ENCODE measurements around the gene BAMBI.
"Not testable (repeated sequence)": the region's sequence is repeated elsewhere in the genome, so short reads cannot be mapped to it uniquely, and the experiment has no call there.

The BAMBI gene, protein sequence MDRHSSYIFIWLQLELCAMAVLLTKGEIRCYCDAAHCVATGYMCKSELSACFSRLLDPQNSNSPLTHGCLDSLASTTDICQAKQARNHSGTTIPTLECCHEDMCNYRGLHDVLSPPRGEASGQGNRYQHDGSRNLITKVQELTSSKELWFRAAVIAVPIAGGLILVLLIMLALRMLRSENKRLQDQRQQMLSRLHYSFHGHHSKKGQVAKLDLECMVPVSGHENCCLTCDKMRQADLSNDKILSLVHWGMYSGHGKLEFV

DNA sequence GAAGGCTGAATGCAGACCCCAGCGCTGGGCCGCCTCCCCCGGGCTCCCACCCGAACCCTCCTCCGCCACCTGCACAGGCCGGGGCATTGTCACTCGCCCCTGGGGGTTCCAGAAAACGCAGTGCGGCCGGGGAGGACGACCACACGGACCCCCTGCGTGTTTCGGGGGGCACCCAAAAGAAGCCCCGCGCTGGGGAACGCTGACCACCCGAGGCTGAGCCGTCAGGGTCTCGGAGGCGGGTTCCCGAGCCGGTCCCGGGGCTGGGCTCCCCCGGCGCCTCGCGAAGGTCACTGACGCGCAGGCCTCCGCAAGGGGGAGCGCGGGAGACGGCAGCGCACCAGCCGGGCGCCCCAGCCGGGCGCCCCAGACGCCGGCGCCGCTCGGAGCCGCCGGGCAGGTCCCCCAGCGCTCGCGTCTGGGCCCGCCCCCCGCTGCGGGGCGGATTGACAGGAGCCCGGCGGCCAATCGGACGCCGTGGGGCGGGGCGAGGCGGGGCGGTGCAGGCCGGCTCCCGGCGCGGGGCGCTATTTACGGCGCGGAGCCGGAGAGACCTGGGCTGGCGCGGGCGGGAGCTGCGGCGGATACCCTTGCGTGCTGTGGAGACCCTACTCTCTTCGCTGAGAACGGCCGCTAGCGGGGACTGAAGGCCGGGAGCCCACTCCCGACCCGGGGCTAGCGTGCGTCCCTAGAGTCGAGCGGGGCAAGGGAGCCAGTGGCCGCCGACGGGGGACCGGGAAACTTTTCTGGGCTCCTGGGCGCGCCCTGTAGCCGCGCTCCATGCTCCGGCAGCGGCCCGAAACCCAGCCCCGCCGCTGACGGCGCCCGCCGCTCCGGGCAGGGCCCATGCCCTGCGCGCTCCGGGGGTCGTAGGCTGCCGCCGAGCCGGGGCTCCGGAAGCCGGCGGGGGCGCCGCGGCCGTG is at the start of gene BAMBI:
Gene BAMBI (plus strand): TSS at position 554 of the 920 bp plus-strand sequence. CDS start 377 bp downstream, outside the sequence.
- DNase-seq (ENCODE audit: low read depth in 2 of 2): peak; percentile 80 to 84

- peak; percentile 36 to 46 for DNase-seq (ENCODE audit: low read depth in 2 of 2)
Observed at GRCh38 chr10:28628184-28628893, 49.0 kb upstream of the BAMBI start.

- DNase-seq (ENCODE audit: low read depth in 2 of 2): no peak
Observed at GRCh38 chr10:28631896-28632583, 45.3 kb upstream of the BAMBI start.

GRCh38 chr10:28632584-28632945 is 44.8 kb upstream of the BAMBI start:
- DNase-seq (ENCODE audit: low read depth in 2 of 2): no peak

DNA sequence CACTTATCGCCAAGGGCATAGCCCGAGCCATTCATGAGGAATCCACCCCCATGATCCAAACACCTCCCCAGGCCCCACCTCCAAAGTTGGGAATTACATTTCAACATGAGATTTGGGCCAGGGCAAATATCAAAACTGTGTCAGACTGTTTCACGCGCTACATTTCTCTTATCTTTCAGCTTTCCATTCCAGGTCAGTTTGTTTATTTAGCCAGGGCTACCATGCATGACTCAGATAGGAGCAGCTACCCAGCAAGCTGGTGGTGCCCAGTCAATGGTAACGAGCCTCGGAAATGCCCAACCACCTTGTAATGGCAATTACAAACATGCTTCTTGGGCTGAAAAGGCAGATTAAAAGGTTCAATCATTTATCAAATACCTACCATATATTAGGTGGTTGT is 43.6 kb upstream of the BAMBI start:
- no peak for DNase-seq (ENCODE audit: low read depth in 2 of 2)

GRCh38 chr10:28637346-28637745 is 40.0 kb upstream of the BAMBI start:
- no peak for DNase-seq (ENCODE audit: low read depth in 2 of 2)

DNA sequence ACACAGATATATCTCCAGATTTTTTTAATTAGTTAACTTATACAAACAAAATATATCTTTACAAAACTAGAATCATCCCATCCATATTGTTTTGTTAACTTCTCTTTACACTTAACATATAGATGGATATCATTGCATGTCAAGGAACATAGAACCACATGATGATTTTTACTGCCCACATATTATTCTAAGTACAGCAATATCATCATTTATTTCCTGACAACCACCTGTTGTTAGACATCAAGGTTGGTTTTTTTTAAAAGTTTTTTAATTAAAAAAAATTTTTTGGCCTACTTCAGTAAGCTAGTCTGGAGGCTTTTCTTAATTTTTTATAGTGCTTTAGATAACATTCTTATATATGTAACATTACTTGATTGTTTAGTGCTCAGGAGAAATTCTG is 38.9 kb upstream of the BAMBI start:
- DNase-seq (ENCODE audit: low read depth in 2 of 2): no peak

DNA sequence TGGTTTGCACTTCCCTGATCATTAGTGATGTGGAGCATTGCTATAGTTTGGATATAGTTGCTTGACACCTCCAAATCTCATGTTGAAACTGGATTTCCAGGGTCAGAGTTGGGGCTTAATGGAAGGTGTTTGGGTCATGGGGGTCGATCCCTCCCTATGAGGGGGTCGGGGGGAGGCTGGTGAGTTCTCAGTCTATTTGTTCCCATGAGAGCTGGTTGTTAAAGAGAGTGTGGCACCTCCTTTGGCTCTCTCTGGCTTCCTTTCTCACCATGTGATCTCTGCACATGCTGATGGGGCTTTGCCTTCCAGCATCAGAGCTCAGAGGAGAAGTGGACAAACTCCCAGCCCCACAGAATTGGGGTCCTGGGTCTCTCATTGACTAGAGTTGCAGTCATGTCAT is 36.8 kb upstream of the BAMBI start:
- no peak for DNase-seq (ENCODE audit: low read depth in 2 of 2)

GRCh38 chr10:28644647-28645046 is 32.7 kb upstream of the BAMBI start:
- DNase-seq (ENCODE audit: low read depth in 2 of 2): no peak

DNA sequence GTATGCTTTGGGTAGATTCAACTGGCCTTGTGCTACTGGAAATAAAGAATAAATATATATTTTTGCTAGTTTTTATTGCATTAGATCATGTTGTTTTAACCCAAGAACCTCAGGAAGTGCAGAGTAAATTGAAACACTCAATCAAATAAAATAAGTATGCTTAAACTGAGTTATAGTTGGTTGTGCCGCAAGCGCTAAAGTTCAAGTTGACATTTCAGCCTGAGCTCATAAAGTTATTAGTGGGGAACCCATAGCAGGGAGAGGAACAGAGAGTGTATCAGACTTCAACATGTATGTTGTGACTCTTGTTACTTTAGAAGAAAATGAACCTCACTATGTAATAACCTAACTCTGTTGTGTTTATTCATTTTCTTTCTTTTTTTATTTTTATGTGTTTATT is 25.2 kb upstream of the BAMBI start:
- no peak for DNase-seq (ENCODE audit: low read depth in 2 of 2)

DNA sequence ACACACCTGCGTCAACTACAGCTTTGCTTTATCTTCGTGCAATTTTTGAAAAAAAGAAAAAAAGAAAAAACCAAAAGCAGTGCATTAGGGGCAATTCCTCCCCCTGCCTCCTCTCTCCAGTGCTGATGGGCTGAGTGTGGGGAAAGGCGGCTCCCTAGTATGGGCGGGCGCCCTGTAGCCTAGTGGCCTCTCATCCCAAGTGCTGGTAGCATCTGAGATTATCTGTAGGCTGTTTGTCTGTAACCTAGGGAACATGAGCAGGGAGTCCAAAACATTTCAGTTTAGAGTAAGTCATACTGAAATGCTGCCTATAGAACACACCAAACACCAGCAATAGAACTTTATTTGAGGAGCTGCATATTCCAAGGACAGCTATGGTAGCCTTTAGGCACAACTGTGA is 24.6 kb upstream of the BAMBI start:
- no peak for DNase-seq (ENCODE audit: low read depth in 2 of 2)

DNA sequence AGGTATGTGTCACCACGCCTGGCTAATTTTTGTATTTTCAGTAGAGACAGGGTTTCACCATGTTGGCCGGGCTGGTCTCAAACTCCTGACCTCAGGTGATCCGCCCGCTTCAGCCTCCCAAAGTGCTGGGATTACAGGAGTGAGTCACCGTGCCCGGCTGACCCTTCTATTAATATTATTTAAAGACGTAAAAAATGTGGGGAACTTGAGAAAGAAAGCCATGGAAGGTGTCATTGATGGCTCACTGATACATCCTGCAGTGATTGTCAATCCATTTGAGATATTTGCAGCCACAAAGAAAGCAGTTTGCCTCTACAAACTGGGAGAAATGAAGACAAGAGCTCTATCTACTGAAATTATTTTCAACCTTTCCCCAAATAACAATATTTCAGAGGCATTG is 18.5 kb upstream of the BAMBI start:
- DNase-seq (ENCODE audit: low read depth in 2 of 2): not testable (repeated sequence)

DNA sequence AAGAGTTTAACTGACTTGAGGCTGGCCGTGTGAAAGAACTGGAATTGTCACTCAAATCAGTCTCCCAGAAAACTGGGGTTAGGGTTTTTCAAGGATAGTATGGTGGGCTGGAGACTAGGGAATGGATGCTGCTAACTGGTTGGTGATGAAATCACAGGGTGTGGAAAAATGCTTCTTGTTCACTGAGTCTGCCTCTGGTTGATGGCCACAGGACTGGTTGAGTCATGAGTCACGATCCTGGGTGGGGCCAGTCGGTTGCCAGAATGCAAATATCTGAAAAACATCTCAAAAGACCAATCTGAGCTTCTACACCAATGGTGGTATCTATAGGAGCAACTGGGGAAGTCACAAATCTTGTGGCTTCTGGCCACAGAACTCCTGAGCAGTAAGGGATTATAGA is 16.3 kb upstream of the BAMBI start:
- DNase-seq (ENCODE audit: low read depth in 2 of 2): peak; percentile 49 to 54

- peak; percentile 58 to 66 for DNase-seq (ENCODE audit: low read depth in 2 of 2)
Observed at GRCh38 chr10:28663576-28664368, 13.5 kb upstream of the BAMBI start.

GRCh38 chr10:28664369-28664740 is 13.0 kb upstream of the BAMBI start:
- DNase-seq (ENCODE audit: low read depth in 2 of 2): peak; percentile 28 to 34

DNA sequence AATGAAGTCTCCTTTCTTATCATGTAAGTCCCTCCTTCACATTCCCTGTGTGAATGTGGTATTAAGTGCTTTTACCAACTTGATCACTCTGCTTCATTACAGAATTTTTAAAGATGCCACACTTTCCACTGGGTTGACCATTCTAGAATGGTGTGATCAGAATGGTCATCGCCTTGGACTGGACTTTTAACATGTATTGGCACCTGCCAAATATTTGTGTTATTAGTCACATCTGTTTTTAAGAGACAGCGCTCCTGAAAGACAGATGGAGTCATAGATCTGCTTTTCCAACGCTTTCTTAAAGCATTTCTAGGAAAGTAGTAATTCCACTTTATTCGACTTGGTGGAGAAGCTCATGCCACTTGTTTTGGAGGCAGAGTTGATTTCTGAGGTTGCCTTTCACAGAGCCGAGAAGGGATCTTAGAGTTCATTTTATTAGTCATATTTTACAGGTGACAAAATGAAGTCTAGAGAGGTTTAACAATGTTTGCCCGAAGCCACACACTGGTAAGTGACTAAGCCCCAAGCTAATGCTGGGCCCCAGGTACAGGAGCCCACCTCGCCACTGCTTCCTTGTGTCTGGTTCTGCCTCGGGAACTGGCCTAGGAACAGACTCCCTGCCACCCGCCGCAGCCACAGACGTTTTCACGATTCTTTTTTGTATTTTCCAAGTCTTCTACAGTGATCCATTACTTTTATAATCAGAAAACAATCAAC is 10.4 kb upstream of the BAMBI start:
- no peak for DNase-seq (ENCODE audit: low read depth in 2 of 2)

DNA sequence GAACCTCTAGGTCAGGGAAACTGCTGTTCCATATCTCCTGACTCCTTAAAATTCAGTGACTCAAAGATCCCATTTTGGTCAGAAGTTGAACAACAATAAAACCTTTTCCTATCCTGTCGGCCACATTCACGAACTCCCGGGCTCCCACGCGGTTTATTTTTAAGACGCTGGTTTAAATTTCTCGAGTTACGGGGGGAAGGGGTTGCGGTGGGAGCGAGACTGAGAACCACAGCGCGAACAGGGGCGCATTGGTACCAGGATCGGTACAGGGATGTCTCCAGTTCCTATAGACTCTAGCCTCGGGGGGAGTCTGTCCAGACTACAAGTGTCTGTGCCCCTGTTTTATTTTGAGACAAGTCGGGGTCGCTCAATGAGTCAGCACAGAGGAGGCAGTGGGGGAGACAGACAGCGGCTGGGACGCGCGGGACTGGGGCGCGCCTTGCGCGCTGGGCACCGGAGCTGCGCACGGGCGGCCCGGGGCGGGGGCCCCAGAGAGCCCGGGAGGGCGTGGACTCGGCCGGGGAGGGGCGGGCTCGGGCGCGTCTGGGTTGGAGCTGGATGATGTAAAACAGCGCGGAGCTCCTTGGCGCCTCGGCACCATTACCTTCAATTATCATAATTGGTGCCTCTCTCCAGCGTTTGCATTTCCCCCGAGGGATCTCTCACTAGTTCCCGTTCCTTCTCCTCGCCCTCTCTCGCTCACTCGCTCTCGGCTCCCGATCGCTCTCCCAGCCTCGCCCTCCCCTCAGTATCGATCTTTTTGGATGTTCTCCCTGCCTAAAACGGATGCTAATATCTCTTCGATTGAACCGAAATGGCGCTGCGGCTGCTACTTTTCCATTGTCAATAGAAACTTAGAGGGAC is 8.7 kb upstream of the BAMBI start:
- DNase-seq (ENCODE audit: low read depth in 2 of 2): no peak

DNA sequence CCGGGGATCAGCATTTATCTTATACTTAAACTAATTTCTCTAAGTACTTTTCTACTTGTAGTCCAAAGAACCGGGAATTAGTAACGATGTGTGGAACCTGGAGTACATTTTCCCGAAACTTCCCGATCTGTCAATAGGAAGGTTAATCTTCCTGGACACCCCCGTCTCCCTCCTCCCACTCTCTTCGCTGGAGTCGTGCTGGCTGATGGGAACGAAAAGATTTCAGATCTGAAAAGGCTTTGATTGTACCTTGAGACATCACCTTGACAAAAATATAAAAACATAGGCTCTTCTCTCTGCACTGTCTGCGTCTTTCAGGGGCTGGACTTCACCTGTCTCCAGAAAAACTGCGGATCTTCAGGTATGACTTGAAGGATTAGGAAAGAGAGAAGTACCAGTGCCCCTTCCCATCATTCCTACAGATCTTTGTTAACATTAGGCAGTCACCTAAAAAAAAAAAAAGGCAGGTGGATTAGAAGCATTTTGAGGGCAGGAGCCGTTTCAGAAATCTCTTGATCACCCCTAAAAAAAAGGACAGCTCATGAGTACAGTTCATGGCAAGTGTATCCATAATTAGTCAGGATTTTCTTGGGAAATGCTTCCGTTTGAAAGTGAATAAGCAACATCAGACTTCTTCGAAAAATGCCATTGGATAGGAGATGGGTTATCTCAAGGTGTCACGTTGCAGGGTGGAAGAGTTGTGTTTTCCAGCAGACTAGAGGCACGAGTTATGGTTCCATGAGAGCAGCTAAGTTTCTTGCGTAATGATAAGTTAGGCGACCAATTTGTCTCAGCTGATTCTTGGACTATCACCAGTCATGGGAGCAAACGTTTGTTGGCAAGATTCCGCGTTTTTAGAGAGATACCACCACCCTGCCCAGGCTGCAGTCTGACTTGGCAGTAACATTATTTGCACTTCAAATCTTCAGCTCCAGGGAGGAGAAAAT is 7.8 kb upstream of the BAMBI start:
- no peak for DNase-seq (ENCODE audit: low read depth in 2 of 2)

Data from fibroblast of skin of left quadriceps (primary cell).